GM19463 (cell line): ENCODE measurements around the gene ORM2.
"Not testable (repeated sequence)": the region's sequence is repeated elsewhere in the genome, so short reads cannot be mapped to it uniquely, and the experiment has no call there.

Source experiments
- ATAC-seq: cut with Tn5 transposase; IDR thresholded peaks from one replicate; pipeline ENCODE4 v1.9.1; 2021; ENCODE audit warnings: mild to moderate bottlenecking, moderate library complexity; ENCODE audit not compliant: unreplicated experiment

The ORM2 gene

DNA sequence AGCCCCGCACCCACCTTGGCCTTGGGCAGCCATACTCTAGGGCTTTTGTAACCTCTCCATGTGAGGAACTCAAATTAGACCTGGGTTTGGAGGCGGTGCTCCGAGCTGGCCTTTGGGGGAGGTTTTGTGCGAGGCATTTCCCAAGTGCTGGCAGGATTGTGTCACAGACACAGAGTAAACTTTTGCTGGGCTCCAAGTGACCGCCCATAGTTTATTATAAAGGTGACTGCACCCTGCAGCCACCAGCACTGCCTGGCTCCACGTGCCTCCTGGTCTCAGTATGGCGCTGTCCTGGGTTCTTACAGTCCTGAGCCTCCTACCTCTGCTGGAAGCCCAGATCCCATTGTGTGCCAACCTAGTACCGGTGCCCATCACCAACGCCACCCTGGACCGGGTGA lies at the start of gene ORM2:
Gene ORM2 (plus strand): TSS at position 245 of the 398 bp plus-strand sequence. CDS start 36 bp downstream, at position 281.
- not testable (repeated sequence) for ATAC-seq

DNA sequence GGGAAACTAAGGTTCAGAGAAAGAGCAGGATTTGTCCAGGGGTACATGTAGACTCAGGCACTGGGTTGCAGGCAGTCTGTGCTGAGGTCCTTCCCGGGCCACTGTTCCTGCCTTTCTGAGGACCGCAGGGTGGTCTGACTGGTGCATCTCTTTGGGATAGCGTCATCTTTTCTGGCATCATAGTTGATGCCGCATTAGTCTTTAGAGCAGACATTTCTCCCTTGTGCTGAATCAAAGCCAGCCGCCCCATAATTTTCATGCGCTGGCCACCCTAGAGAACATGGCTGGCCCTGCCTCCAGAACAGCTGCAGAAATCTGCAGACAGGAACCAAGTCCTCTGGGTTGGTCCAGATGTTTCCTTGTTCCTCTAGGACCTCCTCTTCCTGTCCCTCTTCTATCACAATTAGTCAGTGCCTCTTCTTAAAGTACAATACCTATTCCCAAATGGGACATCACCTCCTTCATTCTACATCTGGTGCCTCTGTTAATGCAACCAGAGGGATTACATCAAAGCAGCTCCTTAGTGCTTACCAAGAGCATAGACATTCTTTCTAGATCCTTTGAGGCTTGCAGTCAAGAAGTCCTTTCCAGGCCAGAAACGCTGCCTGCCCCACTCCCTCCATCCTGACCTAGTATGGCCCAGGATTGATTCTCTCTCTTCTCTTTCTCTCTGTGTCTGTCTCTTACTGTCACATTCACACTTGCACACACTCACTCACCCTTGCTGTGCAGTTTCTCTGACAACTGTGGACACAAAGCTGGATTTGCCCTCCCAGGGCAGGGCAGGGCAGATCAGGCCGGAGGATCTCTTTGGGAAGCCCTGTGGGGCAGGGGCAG lies 48.8 kb upstream of the ORM2 start:
- ATAC-seq: no peak

DNA sequence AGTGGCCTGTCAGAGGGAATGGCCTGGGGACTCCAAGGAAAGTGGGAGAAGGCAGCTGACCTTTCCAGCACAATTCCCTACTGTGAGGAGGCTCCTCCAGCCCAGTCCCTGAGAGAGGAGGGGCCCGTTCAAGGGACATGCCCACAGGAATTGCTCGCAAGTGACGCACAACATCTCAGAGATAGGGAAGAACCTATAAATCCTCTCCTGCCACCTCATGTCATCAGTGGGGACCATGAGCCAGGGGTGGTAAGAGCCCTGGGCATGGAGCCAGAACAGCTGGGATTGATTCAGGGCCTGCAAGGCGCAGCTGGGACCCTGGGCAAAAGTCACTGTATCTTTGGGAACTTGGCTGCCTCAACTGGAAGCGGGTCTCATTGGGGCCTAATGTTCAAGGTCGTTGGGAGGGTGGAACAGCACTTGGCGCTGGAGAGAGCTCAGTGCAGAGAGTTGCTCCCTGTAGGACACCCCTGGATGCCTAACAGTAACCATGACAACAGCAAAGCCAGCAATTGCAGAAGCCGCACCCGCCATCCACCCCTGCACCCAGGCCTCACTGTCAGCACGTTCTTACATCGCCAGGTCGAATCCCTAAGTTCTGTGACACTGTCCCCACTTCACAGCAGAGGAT lies 48.1 kb upstream of the ORM2 start:
- no peak for ATAC-seq

DNA sequence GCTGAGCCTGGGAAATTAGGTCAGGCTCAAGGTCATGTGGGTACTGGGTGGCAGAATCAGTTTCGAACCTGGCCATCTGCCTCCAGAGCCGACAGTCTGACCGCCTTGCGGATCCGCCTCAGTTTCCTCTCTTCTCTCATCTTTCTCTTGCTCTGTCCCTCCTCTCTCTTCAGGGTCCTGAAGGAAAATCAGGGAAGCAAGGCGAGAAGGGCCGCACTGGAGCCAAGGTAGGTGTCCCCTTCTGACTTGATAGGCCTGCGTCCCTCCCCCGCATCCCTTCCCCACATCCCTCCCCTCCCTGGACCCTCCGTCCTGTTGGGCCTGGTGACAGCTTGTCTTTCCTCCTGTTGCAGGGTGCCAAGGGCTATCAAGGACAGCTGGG lies 47.6 kb upstream of the ORM2 start:
- ATAC-seq: no peak

DNA sequence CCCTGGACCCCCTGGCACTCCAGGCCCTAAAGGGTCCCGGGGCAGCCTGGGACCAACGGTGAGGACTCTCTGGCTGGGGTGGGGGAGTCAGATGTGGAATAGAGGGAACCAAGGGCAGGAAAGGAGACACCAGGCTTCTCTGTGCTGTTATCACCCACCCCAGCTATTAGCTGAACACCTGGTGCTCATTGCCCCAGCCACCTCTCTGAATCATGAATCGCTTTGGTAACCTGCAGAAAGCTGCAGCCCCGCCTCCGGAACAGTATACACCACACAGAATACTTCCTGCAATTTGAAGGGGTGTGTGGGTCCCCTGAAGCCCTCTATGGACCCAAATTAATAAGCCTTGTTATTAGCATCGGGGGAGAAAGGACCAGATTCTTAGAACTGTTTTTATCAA lies 47.2 kb upstream of the ORM2 start:
- no peak for ATAC-seq

DNA sequence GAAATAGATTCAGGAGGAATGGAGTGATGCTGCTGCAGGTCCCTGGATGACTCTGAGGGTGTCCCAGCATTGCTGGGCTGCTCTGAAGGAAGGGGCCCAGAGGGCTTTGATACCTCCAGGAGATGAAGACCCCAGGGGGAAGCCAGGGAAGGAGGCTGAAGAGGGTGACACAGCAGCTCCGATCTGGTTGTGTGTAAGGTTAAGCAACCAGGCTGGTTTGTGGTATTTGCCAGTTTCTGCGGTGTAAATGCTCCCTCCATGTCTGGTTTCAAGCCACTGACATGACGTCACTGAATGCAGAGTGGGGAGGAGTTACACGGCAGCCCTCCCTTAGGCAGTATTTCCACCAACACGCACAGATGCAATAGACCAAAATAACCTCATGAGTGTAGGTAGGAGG lies 46.7 kb upstream of the ORM2 start:
- no peak for ATAC-seq

DNA sequence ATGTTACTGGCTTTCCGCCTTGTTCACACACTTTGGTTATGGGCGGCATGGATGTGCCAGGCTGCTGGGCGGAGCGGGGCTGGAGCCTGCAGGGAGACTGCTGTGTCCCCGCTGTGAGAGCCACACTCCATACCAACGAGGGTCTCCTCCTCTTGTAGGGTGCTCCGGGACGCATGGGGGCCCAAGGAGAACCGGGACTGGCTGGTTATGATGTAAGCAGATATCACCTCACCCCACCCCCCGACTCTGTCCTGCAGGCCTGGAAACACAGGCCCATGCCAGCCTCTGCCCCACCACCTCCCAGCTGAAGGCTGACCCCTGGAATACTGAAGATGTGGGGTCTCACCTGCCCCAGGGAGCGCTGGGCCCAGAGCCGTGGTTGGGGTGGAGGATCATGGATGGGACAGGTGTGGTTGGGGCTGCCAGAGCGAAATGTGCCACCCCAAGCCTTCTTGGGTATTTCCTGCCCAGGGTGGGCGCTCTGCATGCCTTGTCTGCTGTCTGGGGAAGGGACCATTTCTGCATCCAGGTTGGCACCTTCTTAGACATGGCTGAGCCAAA lies 46.0 kb upstream of the ORM2 start:
- ATAC-seq: no peak

DNA sequence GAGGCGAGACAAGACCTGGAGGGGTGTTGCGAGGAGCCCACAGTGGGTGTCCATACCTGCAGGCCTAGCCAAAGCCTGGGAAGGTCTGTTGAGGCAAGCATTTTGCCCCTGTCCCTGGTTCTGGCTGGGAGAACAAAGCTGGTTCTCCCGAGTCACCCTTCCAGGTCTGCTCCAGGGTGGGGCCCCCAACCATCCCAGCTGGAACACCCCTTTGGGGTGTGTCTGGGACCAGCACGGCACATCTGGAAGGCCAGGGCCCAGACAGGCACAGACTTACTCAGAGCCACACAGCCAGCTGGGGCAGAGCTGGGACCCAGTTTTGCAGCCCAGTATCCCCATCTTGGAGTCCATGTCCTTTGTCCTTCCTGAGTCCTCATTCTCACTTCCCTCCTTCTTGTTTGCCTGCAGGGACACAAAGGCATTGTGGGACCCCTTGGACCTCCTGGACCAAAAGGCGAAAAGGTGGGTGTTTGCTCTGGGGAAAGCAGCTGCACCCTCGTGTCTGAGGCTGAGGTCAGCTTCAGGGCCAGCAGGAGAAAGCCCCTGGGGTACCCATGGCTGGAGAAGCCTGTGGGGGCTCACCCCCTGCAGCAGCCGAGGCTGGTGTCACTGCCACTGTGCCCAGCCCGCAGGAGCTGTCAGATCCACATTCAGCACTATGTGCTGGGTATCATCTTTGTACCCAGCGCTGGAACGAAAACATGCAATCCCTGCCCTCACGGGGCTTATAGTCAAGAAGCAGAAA lies 45.2 kb upstream of the ORM2 start:
- no peak for ATAC-seq

DNA sequence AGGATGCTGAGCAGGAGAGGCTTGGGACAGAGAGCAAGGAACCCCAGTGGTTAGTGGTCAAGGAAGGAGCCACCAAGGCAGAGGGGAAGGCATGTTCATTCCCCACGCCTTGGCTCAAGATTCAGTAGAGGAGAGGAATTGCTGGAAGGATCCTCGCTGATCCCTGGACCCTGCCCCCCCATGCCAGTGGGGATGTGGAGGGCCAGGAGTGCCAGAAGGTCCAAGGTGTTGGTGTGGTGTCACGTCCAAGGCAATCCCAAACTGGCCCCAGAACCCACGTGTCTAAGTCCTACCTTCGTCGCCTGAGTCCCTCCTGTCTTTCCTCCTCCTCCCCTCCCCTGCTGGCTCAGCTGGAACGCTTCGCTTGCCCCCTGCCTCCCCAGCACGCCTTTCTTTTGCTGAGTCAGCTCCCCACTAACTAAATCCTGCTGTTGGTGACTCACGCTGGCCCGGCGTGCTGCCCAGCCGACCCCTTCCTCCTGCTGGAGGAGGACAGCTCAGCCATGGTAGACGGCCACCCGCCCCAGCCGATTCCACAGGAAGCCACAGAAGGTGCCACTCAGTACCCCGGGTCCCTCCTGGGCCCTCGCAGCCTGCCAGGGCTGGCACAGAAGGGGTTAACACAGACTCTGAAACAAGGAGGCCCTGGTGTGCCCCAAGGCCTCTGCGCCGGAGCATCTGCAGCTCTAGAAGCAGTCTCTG lies 44.4 kb upstream of the ORM2 start:
- ATAC-seq: no peak

DNA sequence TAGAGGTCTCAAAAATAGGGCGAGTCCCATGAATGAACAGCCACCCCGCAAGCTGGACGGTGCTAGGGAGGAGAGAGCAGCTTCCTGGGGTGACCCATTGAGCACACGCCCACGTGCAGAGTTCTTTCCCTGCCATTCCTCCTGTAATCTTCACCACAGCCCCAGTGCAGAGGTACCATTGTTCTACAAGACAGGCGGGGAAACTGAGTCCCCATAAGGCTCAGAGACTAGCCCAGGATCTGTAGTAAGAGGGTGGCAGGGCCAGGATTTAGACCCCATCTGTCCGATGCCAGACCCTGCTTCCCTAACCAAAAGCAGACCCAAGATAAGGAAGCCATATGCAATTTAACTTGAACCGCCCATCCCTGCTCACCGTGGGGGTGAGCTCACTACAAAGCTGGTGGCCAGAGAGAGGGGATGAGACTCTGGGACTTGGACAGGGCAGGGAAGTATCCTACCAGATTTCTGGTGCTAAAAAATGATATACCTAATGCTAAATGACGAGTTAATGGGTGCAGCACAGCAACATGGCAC lies 43.5 kb upstream of the ORM2 start:
- no peak for ATAC-seq

DNA sequence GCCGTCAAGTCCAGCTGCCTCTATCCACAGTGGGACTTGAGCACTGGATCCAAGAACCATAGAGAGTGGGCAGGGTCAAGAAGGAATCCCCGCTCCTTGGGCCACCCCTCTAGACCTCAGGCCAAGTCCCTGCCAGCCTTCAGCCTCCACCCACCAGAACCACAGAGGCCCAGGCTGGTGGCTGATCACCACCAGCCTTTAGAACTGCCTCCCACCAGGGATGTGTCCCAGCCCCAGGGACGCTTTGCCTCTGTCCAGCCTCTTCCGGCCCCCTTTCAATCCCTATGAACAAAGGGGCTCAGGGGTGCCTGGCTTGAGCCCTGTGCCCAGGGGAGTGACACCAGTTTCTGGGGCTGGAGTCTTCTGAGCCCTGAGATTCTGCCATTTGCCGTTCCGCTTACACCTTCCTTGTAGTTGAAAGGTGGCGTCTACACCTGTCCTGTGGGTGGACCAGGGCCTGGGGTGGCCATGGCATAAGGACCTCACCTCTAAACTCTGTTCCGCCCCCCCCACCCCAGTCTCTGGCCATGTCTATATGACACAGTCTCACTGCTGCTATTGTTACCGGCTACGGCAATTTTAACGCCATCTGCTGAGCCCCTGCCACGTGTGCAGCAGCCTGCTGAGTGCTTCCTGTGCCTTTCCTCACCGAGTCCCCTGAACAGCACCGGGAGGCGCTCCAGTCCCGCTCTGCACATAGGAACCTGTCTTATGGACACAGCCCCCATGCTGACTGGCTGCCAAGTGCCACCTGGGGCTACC lies 42.5 kb upstream of the ORM2 start:
- ATAC-seq: no peak

DNA sequence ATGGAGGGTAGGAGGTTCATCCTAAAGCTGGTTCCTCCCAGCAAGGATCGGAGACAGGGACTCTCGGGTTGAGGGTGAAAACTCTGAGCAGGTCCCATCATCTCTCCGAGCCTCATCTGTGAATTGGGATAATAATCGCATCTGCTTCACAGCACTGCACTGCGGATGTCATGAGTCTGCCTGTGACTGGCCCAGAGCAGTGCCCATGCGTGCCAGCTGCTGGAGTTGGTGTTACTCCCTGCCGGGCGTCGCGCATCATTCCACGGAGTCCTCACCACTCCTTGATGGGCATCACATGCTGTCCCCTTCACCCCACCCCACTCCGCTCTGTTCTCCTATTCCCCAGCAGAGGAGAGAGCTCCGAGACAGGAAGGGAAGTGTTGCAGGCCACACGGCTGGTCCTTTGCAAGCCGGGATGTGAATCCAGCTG lies 41.9 kb upstream of the ORM2 start:
- ATAC-seq: no peak

DNA sequence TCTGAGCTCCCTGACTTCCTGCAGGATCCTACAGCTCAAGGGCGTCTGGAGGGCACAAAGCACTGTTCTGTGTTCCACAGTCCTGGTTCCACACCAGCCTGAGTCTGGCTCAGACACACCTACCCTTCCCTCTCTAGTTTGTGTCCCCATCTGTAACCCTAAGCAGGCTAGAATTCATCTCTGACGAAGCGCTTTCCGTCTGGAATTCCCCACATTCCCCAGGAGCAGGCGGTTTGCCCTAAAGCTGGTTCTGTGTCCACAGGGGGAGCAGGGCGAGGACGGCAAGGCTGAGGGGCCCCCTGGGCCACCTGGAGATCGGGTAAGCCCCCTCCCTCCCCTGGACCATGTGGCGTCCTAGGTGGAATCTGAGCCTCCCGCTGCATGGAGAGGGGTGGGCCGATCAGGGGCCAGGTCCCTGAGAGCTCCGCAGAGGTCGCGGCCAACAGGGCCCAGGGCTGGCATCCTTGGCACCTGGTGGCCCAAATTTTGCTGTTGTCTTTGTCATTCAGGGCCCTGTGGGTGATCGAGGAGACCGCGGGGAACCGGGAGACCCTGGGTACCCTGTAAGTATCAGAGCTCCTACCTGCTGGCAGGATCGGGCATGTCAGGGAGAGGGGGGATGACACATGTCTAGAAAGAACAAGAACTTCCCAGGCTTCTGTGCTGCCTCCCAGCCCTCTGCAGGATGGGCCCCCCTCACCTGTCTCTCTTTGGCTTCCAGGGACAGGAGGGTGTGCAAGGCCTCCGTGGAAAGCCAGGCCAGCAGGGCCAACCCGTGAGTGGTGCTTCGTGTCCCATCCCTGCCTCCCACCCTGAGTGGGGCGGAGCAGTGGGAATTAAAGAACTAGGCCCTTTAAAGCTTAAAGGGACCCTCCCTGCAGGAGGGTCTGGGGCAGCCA lies 41.2 kb upstream of the ORM2 start:
- no peak for ATAC-seq

DNA sequence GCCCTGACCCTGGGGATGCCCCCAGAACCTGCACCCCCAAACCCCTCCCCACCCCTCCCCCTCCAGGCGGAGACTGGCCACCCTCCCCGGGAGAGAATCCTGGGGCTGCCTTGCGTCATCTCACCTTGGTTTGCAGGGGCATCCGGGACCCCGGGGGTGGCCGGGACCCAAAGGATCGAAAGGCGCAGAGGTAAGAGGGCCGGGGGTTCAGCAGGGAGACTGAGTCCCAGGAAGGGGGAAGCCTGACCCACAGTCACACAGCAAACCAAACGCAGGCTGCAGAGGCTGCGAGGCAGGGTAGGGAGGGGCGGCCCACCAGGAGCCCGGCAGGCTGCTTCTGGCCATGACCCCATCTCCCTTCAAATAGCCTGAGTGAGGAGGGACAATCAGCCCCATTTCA lies 40.6 kb upstream of the ORM2 start:
- no peak for ATAC-seq

DNA sequence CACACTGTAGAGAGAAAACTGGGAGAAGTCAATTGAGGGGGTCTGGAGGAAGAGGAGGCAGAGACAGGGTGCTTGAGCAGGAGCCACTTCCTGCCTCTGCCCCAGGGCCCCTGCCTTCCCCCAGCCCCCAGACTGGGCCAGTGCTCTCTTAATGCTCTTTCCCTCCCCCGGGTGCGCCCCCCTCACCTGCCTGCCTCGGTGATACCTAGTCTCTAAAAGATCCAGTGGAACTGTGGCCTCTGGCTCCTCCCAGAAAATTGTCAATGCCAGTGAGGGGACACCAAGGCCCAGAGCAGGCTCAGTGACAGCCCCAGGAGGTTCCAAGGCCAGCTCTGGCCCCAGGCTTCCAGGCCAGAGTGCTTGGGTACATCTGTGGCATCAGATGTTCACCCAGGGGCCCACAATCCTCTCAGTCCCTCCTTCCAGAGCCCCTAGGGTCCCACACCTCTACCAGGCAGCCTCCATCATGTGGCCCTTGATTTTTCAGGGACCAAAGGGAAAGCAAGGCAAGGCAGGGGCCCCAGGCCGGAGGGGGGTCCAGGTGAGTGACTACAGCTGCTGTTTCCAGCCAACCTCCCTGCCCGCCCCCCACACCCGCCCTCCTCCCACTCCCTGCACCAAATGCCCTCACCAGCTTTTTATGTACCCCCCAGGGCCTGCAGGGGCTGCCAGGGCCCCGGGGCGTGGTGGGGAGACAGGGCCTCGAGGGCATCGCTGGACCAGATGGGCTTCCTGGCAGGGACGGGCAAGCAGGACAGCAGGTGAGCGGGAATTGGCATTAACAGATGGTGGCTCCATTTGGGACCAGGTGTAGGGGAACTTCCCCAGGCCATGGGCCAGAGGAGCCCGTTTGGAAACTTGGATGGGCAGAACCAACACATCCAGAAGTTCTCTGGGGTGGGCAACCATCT lies 39.8 kb upstream of the ORM2 start:
- ATAC-seq: no peak

DNA sequence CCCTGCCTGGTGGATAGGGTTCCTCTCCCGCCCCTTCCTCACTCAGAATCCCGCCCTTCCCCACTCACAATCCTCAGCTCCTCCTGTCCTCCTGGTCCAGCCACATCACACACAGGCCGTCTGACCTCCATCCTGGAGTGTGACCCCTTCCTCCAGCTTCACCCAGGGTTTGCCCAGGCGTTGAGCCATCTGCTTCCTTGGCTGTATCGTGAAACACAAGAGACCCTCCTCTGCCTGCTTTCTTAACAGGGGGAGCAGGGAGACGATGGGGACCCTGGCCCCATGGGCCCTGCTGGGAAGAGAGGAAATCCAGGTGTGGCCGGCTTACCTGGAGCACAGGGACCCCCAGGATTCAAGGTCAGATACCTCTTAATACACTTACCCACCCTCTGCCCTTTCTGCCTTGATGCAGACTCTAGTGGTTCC lies 39.1 kb upstream of the ORM2 start:
- ATAC-seq: no peak

DNA sequence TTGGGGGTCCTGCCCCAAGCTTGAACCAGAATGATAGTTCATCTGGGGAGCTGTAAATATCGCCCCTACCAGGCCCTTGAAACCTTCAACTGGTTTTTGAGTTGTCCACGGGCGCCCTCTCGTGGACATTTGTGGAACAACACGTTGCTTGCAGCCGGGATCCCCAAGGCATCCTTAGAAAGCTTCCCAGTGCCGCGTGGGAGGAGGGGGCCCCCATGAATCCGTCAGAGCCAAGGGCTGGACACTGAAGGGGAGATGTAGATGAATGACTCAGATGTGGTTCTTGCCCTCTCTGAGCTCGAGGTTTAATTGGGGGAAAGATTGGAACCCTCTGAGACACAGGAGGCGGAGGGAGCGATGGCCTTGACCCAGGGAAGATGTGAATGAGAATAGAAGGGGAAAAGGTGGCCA lies 38.6 kb upstream of the ORM2 start:
- no peak for ATAC-seq
